Neutrophil (primary cell): ENCODE data around the gene PLCL1.

Experiments
- H3K27ac ChIP-seq: fragments of 200-600 bp; sonication (generic); 2 replicates; pipeline ENCODE4 v1.5.1; 2016; ENCODE audit warnings: mild to moderate bottlenecking, moderate library complexity
- H3K27me3 ChIP-seq: fragments of 200-600 bp; sonication (generic); 2 replicates; pipeline ENCODE4 v1.6.0; 2016; ENCODE audit warnings: mild to moderate bottlenecking
- H3K36me3 ChIP-seq: fragments of 200-600 bp; sonication (generic); 2 replicates; pipeline ENCODE4 v1.5.1; 2017
- H3K4me1 ChIP-seq, 2 experiments: fragments of 200-600 bp in 1 of 2; sonication (generic) in 1 of 2; 1 replicate in 1 of 2; 2 replicates in 1 of 2; pipeline versions ENCODE4 v1.5.1 to v1.6.1; 2013 to 2016; ENCODE audit warnings: low read depth in 1 of 2, low read length in 1 of 2, mild to moderate bottlenecking in 1 of 2, moderate library complexity in 1 of 2; ENCODE audit not compliant: control insufficient read depth in 1 of 2, insufficient read depth in 1 of 2
- H3K4me3 ChIP-seq, 2 experiments: fragments of 200-600 bp in 1 of 2; sonication (generic) in 1 of 2; 1 replicate in 1 of 2; 2 replicates in 1 of 2; pipeline ENCODE4 v1.5.1; 2013 to 2016; ENCODE audit warnings: low read depth in 1 of 2, low read length in 1 of 2, mild to moderate bottlenecking in 1 of 2, moderate library complexity in 1 of 2
- H3K9me3 ChIP-seq: fragments of 200-600 bp; sonication (generic); 2 replicates; pipeline ENCODE4 v1.5.1; 2016
- CTCF ChIP-seq: fragments of 200-600 bp; sonication (generic); IDR thresholded peaks from 2 replicates; pipeline ENCODE4 v1.5.1; 2016; ENCODE audit warnings: antibody characterized with exemption

PLCL1 gene

GRCh38 chr2:197871780-197872456, 67.5 kb downstream of the PLCL1 start:
- H3K27ac ChIP-seq = no peak overlapping the region
- H3K36me3 ChIP-seq = no peaks in the 10 kb centered on the region
- no peak overlapping the region for H3K4me3 ChIP-seq
- H3K9me3 ChIP-seq = no peaks in the 10 kb centered on the region
- no peaks in the 10 kb centered on the region for H3K27me3 ChIP-seq
- H3K4me1 ChIP-seq = peaks cover 9 to 27% of the 10 kb centered on the region in 2 experiments
- no peak for TF ChIP-seq CTCF

- H3K4me1 ChIP-seq = peaks cover 10 to 40% of the 10 kb centered on the region in 2 experiments
- H3K27ac ChIP-seq = no peak overlapping the region
- no peak for TF ChIP-seq CTCF
- no peaks in the 10 kb centered on the region for H3K9me3 ChIP-seq
- H3K36me3 ChIP-seq = no peaks in the 10 kb centered on the region
- H3K27me3 ChIP-seq = no peaks in the 10 kb centered on the region
- H3K4me3 ChIP-seq = no peak overlapping the region
Observed at GRCh38 chr2:197873293-197873701, 68.9 kb downstream of the PLCL1 start.

- no peak overlapping the region for H3K27ac ChIP-seq
- no peaks in the 10 kb centered on the region for H3K36me3 ChIP-seq
- no peak overlapping the region for H3K4me3 ChIP-seq
- no peak for TF ChIP-seq CTCF
- no peaks in the 10 kb centered on the region for H3K27me3 ChIP-seq
- no peaks in the 10 kb centered on the region for H3K9me3 ChIP-seq
- H3K4me1 ChIP-seq = peaks cover 4 to 32% of the 10 kb centered on the region in 2 experiments
Observed at GRCh38 chr2:197875763-197876162, 71.4 kb downstream of the PLCL1 start.

- Histone ChIP-seq H3K4me1 (peaks cover 4 to 32% of the 10 kb centered on the region in 2 experiments), H3K9me3 (no peaks in the 10 kb centered on the region), H3K36me3 (no peaks in the 10 kb centered on the region), H3K27me3 (no peaks in the 10 kb centered on the region), H3K27ac (peak overlapping the region; percentile 11), H3K4me3 (no peak overlapping the region)
- no peak for TF ChIP-seq CTCF
Observed at GRCh38 chr2:197876524-197876923, 72.1 kb downstream of the PLCL1 start.

GRCh38 chr2:197877038-197877437, 72.6 kb downstream of the PLCL1 start:
- H3K4me1 ChIP-seq = peaks cover 4 to 32% of the 10 kb centered on the region in 2 experiments
- H3K36me3 ChIP-seq = no peaks in the 10 kb centered on the region
- no peak for TF ChIP-seq CTCF
- H3K27me3 ChIP-seq = no peaks in the 10 kb centered on the region
- H3K4me3 ChIP-seq = no peak overlapping the region
- peak overlapping the region; percentile 11 for H3K27ac ChIP-seq
- H3K9me3 ChIP-seq = no peaks in the 10 kb centered on the region
